ENCODE results near the gene WNT10A.

GRCh38 chr2:218849721-218850120 lies 30.9 kb upstream of the WNT10A start:
- TF ChIP-seq JUNB (IDR thresholded peaks at IDR 0.05), result no peak
- no peak for TF ChIP-seq CREB1 (IDR thresholded peaks at IDR 0.05; ENCODE audit: low read depth)
- no peak for TF ChIP-seq CTCF (IDR thresholded peaks at IDR 0.05 in 2 of 3, conservative IDR thresholded peaks at IDR 0.05 in 1 of 3; ENCODE audit: control insufficient read depth in 2 of 3, extremely low read depth in 1 of 3, insufficient read depth in 1 of 3, low read depth in 3 of 3, low read length in 3 of 3)
- no peak for TF ChIP-seq YY1 (IDR thresholded peaks at IDR 0.05; ENCODE audit: low read depth, low read length)

All from GM12878 (cell line).